LNCAP (cell line): ENCODE data around the gene MTERF4.

Experiments used
- TF ChIP-seq, protein P1 (sequence below): fragments of 450-650 bp; IDR thresholded peaks from 2 replicates; pipeline ENCODE4 v1.5.1; 2017; ENCODE audit warnings: mild to moderate bottlenecking

Gene MTERF4

DNA sequence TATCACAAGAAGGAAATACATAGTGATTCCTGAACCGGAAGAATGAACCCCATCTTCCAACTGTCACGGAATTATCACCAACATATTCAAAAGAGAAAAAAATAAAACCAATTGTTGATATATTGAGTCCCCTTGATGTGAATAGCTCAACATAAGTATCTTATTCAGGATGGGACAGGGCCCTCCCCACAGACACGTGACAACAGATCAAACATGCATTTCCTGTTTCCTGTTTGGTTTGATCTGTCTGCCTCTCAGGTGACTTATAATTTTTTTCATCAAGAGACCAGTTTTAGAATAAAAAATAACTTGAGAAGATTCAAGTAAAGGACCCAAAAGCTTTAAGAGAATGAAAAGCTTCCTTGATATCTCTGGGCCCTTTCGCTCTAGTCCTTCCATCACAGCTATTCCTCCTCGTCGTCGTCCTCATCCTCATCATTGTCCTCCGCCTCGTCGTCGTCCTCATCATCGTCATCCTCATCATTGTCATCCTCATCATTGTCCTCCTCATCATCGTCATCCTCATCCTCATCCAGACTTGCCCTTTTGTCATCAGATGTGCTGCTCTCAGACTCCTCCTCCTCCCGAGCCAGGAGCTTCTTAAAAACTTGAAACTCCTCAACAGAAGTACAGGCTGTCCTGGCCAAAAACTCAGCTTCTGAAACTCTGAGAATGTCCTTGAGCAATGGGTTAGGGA, 6.3 kb downstream of the MTERF4 start:
- TF ChIP-seq, protein P1, sequence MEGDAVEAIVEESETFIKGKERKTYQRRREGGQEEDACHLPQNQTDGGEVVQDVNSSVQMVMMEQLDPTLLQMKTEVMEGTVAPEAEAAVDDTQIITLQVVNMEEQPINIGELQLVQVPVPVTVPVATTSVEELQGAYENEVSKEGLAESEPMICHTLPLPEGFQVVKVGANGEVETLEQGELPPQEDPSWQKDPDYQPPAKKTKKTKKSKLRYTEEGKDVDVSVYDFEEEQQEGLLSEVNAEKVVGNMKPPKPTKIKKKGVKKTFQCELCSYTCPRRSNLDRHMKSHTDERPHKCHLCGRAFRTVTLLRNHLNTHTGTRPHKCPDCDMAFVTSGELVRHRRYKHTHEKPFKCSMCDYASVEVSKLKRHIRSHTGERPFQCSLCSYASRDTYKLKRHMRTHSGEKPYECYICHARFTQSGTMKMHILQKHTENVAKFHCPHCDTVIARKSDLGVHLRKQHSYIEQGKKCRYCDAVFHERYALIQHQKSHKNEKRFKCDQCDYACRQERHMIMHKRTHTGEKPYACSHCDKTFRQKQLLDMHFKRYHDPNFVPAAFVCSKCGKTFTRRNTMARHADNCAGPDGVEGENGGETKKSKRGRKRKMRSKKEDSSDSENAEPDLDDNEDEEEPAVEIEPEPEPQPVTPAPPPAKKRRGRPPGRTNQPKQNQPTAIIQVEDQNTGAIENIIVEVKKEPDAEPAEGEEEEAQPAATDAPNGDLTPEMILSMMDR: no peak

DNA sequence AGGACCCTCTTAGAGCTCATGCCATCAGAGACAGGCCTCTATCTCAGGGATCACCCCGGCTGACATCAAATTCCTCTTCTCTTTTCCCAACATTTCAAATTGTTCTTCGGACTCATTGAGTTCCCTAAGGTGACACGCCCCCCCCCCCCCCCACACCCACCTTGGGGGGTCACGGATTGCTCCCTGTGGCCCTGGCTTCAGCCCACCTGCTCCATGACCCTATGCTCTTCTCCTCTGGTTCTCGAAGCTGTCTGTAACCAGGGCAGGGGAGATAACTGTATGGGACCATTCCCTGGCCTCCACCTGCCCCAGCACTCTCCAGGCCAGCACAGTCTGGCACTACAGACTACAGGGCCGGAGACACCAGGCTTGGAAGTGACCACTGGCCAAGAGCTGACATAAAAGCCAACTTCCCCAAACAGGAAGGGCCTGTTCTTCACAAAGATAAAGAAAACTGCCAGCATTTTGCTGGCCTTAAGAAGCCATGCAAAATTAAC, 7.1 kb downstream of the MTERF4 start:
- TF ChIP-seq, protein P1: no peak

DNA sequence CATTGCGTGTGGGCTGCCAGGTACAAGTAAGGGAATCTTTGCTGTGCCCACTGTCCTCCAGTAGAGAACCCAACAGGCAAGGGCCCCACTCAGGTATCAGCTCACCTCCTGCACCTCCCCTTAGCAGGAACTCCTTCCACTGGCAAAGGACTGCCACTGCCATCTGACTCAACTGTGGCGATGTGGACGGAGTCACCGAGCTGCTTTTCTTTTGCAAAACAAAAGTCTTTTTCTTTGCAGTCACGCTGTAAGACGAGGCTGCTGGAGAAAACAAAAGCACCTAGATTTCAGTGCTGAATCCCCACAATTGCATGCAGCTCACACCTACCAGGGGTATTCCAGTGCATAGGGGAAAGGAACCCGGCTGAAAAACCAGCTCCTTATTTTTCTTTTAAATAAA, 7.9 kb downstream of the MTERF4 start:
- TF ChIP-seq, protein P1: no peak

DNA sequence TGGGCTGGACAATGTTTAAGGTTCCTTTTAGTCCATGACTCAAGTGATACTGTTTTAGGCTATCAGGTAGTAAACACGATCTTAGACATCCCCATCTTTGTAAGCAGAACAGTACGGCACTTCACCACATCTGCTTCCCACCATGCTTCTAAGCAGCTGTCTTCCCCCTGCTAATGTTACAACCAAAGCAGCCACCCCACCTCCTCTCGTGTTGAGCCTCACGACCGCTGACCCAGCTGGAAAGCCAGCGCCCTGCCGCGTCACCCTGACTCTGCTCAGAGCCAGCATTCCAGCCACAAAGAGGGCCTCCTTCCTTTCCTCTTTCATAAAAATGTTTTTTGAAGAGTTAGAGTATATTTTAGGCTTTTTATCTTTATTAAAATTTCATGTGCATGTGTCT, 9.4 kb downstream of the MTERF4 start:
- TF ChIP-seq, protein P1: no peak

DNA sequence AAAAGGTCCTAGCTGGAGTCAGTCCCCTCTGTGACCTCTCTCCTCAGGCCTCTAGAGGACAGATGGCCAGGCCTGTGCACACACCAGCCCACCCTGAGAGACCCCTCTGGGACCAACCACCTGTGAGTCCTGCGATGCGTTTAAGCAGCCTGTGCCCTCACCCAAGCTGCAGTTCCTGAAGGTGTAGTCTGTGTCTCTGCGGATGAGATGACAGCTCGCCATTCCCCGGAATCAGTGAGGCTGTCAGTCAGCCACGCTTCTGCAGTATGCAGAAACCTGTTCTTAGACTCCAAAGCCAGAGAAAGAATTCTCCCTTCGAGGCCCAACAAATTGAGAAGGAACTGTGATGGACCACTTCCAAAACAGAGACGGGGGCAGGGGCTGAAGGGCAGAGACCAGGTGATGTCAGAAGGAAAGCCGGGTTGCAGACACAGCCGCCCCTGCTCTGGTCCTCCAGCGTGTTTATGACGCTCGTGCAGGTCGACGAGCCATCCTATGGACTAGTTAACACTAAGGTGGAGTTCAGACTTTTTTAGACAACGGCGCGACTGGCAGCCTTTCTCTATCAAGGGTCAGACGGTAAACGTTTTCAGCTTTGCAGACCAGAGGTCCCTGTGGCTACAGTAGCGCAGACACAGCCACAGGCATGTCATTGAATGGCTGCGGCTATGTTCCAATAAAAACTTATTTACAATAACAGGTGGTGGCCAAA, 10.2 kb downstream of the MTERF4 start:
- TF ChIP-seq, protein P1: no peak

DNA sequence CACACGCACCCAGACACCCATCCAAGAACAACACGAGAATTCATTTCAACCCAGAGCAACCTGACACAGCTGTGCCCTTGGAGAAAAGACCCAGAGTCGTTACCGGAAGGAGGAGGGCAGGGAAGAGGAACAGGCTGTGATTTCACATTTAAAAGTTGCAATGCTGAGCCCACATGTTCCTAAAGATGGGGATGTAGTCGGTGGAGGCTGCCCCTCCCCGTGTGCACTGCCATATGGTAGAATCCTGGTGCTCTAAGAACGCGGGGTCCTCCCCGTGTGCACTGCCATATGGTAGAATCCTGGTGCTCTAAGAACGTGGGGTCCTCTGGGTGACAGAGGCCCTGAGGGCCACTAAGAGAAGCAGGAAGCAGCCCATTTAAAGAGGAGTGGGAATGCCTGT, 10.9 kb downstream of the MTERF4 start:
- TF ChIP-seq, protein P1: no peak

DNA sequence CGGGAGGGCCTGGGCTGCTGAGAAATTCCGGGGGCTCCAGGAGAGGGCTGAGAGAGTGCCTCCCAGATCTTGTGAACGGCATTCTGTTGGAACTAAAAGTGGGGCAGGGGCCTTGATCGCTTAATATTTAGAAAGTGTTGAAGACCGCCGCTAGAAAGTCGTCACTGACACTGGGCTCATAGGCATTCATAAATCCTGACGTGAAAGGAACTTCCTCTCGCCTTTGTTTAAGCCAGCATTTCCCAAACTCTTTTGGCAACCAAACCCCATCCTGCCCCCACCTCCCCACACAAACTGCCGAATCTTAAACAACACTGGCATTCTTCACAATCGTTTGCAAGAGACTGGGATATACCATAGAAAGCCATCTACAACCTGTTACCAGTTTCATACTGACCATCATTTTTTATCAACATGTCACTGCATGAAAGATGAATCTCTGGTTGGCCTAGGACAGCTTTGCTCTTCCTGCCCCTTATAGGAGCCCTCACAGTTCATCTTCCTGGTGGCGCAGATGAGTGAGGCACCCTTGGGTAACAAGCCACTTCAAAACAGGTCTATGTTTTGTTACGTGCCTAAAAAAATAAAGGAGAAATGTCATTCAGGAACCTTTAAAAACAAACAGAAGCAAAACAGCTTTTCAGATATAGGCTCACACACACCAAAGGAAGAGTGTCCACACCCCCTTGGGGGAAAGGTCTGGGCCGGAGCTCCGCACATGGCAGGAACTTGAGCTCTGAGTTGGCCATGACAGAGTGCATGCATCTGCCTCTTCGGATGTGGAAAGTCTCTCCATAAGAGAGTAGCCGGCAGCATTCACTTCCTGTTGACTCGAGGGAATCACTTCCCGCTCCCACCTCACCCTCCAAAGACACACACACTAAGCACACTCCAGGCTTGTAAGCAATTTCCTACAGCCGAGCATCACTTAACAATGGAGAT, 13.0 kb downstream of the MTERF4 start:
- TF ChIP-seq, protein P1: no peak
